IMR-90 (cell line): ENCODE measurements around the gene EXT2. TPM values are rescaled to one million over a fixed set of nuclear protein-coding genes. Genes with fewer than 3 reads are reported as not detected.

Source experiments
- ATAC-seq: fragments of 200-7000 bp; cut with Tn5 transposase; 2 replicates; pipeline ENCODE4 v1.9.1; 2020; ENCODE audit warnings: low read depth, mild to moderate bottlenecking, moderate library complexity
- BruUV-seq: library from RNA; stranded (reverse); fragments of 400-500 nt; replicated peaks from 2 replicates; lab custom pipeline; 2021; lab: Mats Ljungman, UMichigan
- CTCF ChIA-PET: fragments of 300-600 bp; formaldehyde crosslinking; extraction: SDS; loops from one replicate; lab custom pipeline; 2021; ENCODE audit warnings: antibody characterized with exemption; lab: Yijun Ruan, JAX
- POLR2A ChIA-PET: fragments of 300-600 bp; sonication (Branson Sonifier 250); formaldehyde crosslinking; loops from one replicate; lab custom pipeline; 2022; ENCODE audit warnings: antibody characterized with exemption; ENCODE audit not compliant: unreplicated experiment; lab: Charles Lee
- DNase-seq: peaks from one replicate; pipeline ENCODE4 v3.0.0; 2013
- H2AFZ ChIP-seq: replicated peaks from 2 replicates; pipeline ENCODE3; 2013; ENCODE audit warnings: low read length, mild to moderate bottlenecking; ENCODE audit not compliant: poor library complexity
- H2AK5ac ChIP-seq: 2 replicates; pipeline ENCODE4 v1.6.1; 2013; ENCODE audit warnings: low read depth, low read length, inconsistent platforms
- H2AK9ac ChIP-seq: replicated peaks from 2 replicates; pipeline ENCODE3; 2013; ENCODE audit warnings: mild to moderate bottlenecking, low read depth, low read length, moderate library complexity; ENCODE audit not compliant: poor library complexity
- H2BK120ac ChIP-seq: 2 replicates; pipeline ENCODE4 v1.6.1; 2013; ENCODE audit warnings: low read depth, low read length, inconsistent platforms
- H2BK15ac ChIP-seq: 3 replicates; pipeline ENCODE4 v1.6.1; 2013; ENCODE audit warnings: low read depth, low read length, inconsistent platforms
- H2BK20ac ChIP-seq: 2 replicates; pipeline ENCODE4 v1.6.1; 2013; ENCODE audit warnings: low read depth, mild to moderate bottlenecking, inconsistent platforms, low read length, moderate library complexity
- H2BK5ac ChIP-seq: 2 replicates; pipeline ENCODE4 v1.6.1; 2013; ENCODE audit warnings: mild to moderate bottlenecking, low read depth, low read length, inconsistent platforms; ENCODE audit not compliant: poor library complexity, severe bottlenecking
- H3K14ac ChIP-seq: replicated peaks from 2 replicates; pipeline ENCODE4 v1.6.1; 2013; ENCODE audit warnings: low read depth, low read length, inconsistent platforms
- H3K18ac ChIP-seq: 2 replicates; pipeline ENCODE4 v1.6.1; 2013; ENCODE audit warnings: low read depth, low read length, control low read depth
- H3K23ac ChIP-seq: 2 replicates; pipeline ENCODE4 v1.6.1; 2013; ENCODE audit warnings: low read depth, low read length, inconsistent platforms
- H3K27ac ChIP-seq: 2 replicates; pipeline ENCODE4 v1.5.1; 2013; ENCODE audit warnings: mild to moderate bottlenecking, control low read depth, low read length; ENCODE audit not compliant: insufficient read depth
- H3K27me3 ChIP-seq: 2 replicates; pipeline ENCODE4 v1.6.1; 2013; ENCODE audit warnings: low read length; ENCODE audit not compliant: control insufficient read depth, insufficient read depth
- H3K36me3 ChIP-seq: 2 replicates; pipeline ENCODE4 v1.6.1; 2013; ENCODE audit warnings: low read length, mixed read lengths; ENCODE audit not compliant: control insufficient read depth, insufficient read depth
- H3K4ac ChIP-seq: 2 replicates; pipeline ENCODE4 v1.6.1; 2013; ENCODE audit warnings: low read depth, low read length, inconsistent platforms
- H3K4me1 ChIP-seq: 2 replicates; pipeline ENCODE4 v1.6.1; 2013; ENCODE audit warnings: low read length, mixed read lengths; ENCODE audit not compliant: control insufficient read depth, insufficient read depth
- H3K4me2 ChIP-seq: 2 replicates; pipeline ENCODE4 v1.6.1; 2013; ENCODE audit warnings: low read depth, mild to moderate bottlenecking, control low read depth, low read length, moderate library complexity
- H3K4me3 ChIP-seq: 2 replicates; pipeline ENCODE4 v1.5.1; 2013; ENCODE audit warnings: low read depth, mild to moderate bottlenecking, control low read depth, low read length, moderate library complexity; ENCODE audit not compliant: insufficient read depth
- H3K56ac ChIP-seq: 2 replicates; pipeline ENCODE4 v1.6.1; 2013; ENCODE audit warnings: low read length, inconsistent platforms; ENCODE audit not compliant: insufficient read depth; ENCODE audit errors: extremely low read depth
- H3K79me1 ChIP-seq, 2 experiments: 2 replicates each; pipeline ENCODE4 v1.6.1; 2013; ENCODE audit warnings: low read length in 2 of 2, inconsistent platforms in 1 of 2, low read depth in 1 of 2
- H3K9ac ChIP-seq: 2 replicates; pipeline ENCODE4 v1.6.1; 2013; ENCODE audit warnings: low read depth, low read length, control low read depth
- H3K9me1 ChIP-seq: 2 replicates; pipeline ENCODE4 v1.6.1; 2013; ENCODE audit warnings: low read length, inconsistent platforms; ENCODE audit not compliant: insufficient read depth
- H3K9me3 ChIP-seq: 2 replicates; pipeline ENCODE4 v1.6.1; 2013; ENCODE audit warnings: low read length; ENCODE audit not compliant: control insufficient read depth, insufficient read depth
- H4K20me1 ChIP-seq: 2 replicates; pipeline ENCODE4 v1.6.1; 2013; ENCODE audit warnings: low read length, inconsistent platforms; ENCODE audit not compliant: insufficient read depth
- H4K5ac ChIP-seq: 2 replicates; pipeline ENCODE4 v1.6.1; 2013; ENCODE audit warnings: mild to moderate bottlenecking, low read depth, low read length, control low read depth
- H4K8ac ChIP-seq, 2 experiments: 2 replicates each; pipeline ENCODE4 v1.6.1; 2013; ENCODE audit warnings: low read depth in 2 of 2, low read length in 2 of 2, control low read depth in 1 of 2, inconsistent platforms in 1 of 2
- H4K91ac ChIP-seq: 2 replicates; pipeline ENCODE4 v1.6.1; 2013; ENCODE audit warnings: low read depth, low read length, inconsistent platforms; ENCODE audit not compliant: insufficient read depth
- NFE2L2 ChIP-seq: fragments of 150-350 bp; IDR thresholded peaks from 2 replicates; pipeline ENCODE4 v1.6.1; 2016; ENCODE audit warnings: low read depth, mild to moderate bottlenecking, low read length
- WGBS, 2 experiments: methylation state at CpG; one replicate each; pipeline versions ENCODE4 v1.1.5 to v1.1.7; 2013; ENCODE audit warnings: missing lambda C conversion rate in 2 of 2; ENCODE audit not compliant: insufficient read length in 1 of 2; ENCODE audit errors: extremely low coverage in 2 of 2; 5-methylcytosine and 5-hydroxymethylcytosine counted together
- dilution Hi-C: fragments of 300-500 bp; cut with HindIII; formaldehyde crosslinking; loops from one replicate; pipeline ENCODE4 v1.14.3; 2018; ENCODE audit warnings: low sequenced_read_pairs; ENCODE audit not compliant: unreplicated experiment
- in situ Hi-C: fragments of 300-500 bp; cut with MboI; formaldehyde crosslinking; loops from 3 replicates; pipeline ENCODE4 v1.14.3; 2019; ENCODE audit warnings: low sequenced_read_pairs, inconsistent platforms, mixed read lengths
- intact Hi-C: fragments of 100-400 bp; cut with micrococcal nuclease; formaldehyde crosslinking; loops from 2 replicates; pipeline ENCODE4 v1.10.0; 2022
- polyA plus RNA-seq, 3 experiments: library from polyadenylated mRNA; depleted of rRNA; stranded (reverse); fragments of >200 nt; gene quantifications; 2 replicates each; pipeline ENCODE4 v1.2.3, GENCODE V29; 2012; ENCODE audit warnings: low replicate concordance in 1 of 3
- total RNA-seq: library from RNA; depleted of rRNA; stranded (reverse); fragments of >200 nt; gene quantifications from 2 replicates; pipeline ENCODE4 v1.2.3, GENCODE V29; 2012

EXT2 gene
- total and polyA plus RNA-seq, 2 of the 4 experiments (the other 2 are of a cell fraction), result 75.0 to 85.3 TPM

DNA sequence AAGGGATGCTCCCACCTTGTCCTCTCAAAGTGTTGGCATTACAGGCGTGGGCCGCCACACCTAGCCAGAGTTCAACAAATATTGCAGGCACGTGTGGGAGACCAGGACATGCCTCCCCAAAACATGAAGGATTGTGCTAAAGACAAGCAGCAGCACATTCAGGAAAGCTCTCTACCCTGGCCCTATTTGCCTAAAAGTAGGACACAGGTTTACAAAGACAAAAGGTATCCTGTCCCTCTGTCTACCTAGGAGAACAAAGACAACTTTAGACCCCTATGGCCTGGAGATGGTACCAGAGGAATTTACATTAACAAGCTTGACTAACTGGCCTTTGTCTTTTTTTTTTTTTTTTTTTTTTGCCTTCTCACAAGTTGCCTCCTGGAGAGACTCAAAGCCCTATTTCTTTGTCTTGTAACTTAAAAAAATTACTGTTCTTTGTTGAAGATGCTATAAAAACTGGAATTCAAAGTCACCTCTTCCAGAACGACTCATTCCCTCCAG is 30.3 kb upstream of the EXT2 start:
- in situ Hi-C loops, result no loop called here
- no peak overlapping the region for H3K14ac ChIP-seq
- H3K18ac ChIP-seq, result no peak overlapping the region
- ChIA-PET CTCF (interaction anchor here (0.6 kb wide), 3 partner anchors 77 to 664 kb away, joined by 3 to 4 read pairs (median 3); no protein-coding TSS in a partner anchor), POLR2A (no interaction called here)
- H3K9ac ChIP-seq, result no peak overlapping the region
- peak overlapping the region; percentile 23; the same call in 1 of the 2 replicates for H3K23ac ChIP-seq
- no peak for DNase-seq
- H2BK120ac ChIP-seq, result no peak overlapping the region
- WGBS, 2 experiments, result no CpG with 5 or more reads among the region's 4 CpGs
- no peak overlapping the region for H2BK20ac ChIP-seq
- no TSS peak for BruUV-seq
- H3K4ac ChIP-seq, result no peak overlapping the region
- H2AFZ ChIP-seq, result no peak overlapping the region
- H3K27ac ChIP-seq, result no peak overlapping the region
- no peak overlapping the region for H3K4me3 ChIP-seq
- H3K4me1 ChIP-seq, result peaks cover 3% of the 10 kb centered on the region; the same call in 1 of the 2 replicates
- dilution Hi-C loops, result no loop called here
- H3K56ac ChIP-seq, result no peak overlapping the region
- H2AK5ac ChIP-seq, result no peak overlapping the region
- H3K4me2 ChIP-seq, result no peak overlapping the region
- H4K20me1 ChIP-seq, result no peaks in the 10 kb centered on the region
- no peak for TF ChIP-seq NFE2L2
- no peaks in the 10 kb centered on the region for H3K36me3 ChIP-seq
- ATAC-seq, result no peak
- no peaks in the 10 kb centered on the region for H3K9me3 ChIP-seq
- intact Hi-C loops, result no loop called here
- no peak overlapping the region for H2BK15ac ChIP-seq
- peaks cover 3% of the 10 kb centered on the region; the same call in 1 of the 2 replicates for H3K9me1 ChIP-seq
- H2BK5ac ChIP-seq, result no peak overlapping the region
- H4K8ac ChIP-seq, result peak overlapping the region; percentile 92 to 93; a peak in 3 of 4 replicates
- H4K91ac ChIP-seq, result no peak overlapping the region
- H3K27me3 ChIP-seq, result peaks cover 3% of the 10 kb centered on the region; the same call in 1 of the 2 replicates
- H2AK9ac ChIP-seq, result no peak overlapping the region
- peak overlapping the region; percentile 82; the same call in 1 of the 2 replicates for H4K5ac ChIP-seq
- no peaks in the 10 kb centered on the region; a peak in 1 of 4 replicates for H3K79me1 ChIP-seq
